WTC11 (cell line): ENCODE results near the gene PROZ. TPM values are rescaled to one million over a fixed set of nuclear protein-coding genes. Genes with fewer than 3 reads are reported as not detected.

ENCODE experiments used
- ATAC-seq: fragments of 200-7000 bp; cut with Tn5 transposase; 2 replicates; pipeline ENCODE4 v1.10.0; 2021; ENCODE audit warnings: mild to moderate bottlenecking, moderate library complexity
- CTCF ChIA-PET: fragments of 300-600 bp; sonication (Branson Sonifier 250); formaldehyde crosslinking; loops from one replicate; lab custom pipeline; 2021; ENCODE audit warnings: antibody characterized with exemption; lab: Charles Lee
- POLR2A ChIA-PET: fragments of 350-600 bp; sonication (Branson Sonifier 250); formaldehyde crosslinking; loops from one replicate; lab custom pipeline; 2021; ENCODE audit warnings: antibody characterized with exemption; lab: Charles Lee
- DNase-seq: peaks from one replicate; pipeline ENCODE4 v3.0.0; 2021; ENCODE audit warnings: low spot score
- H3K27ac Mint-ChIP-seq: 2 replicates; pipeline ENCODE4 v1.8.0; 2021; ENCODE audit warnings: mixed read lengths
- H3K27me3 Mint-ChIP-seq: 2 replicates; pipeline ENCODE4 v1.8.0; 2021; ENCODE audit warnings: low read depth, mild to moderate bottlenecking, moderate library complexity, mixed read lengths
- H3K36me3 Mint-ChIP-seq: 2 replicates; pipeline ENCODE4 v1.8.0; 2021; ENCODE audit warnings: mixed read lengths
- H3K4me1 Mint-ChIP-seq: 2 replicates; pipeline ENCODE4 v1.8.0; 2022; ENCODE audit warnings: mixed read lengths
- H3K4me3 Mint-ChIP-seq: 2 replicates; pipeline ENCODE4 v1.8.0; 2021; ENCODE audit warnings: mild to moderate bottlenecking, moderate library complexity, mixed read lengths
- H3K9me3 Mint-ChIP-seq: 2 replicates; pipeline ENCODE4 v1.8.0; 2021; ENCODE audit warnings: mixed read lengths
- AFF4 ChIP-seq: sonication (generic); formaldehyde crosslinking; IDR thresholded peaks from 2 replicates; pipeline ENCODE4 v1.8.1; 2023; ENCODE audit warnings: mild to moderate bottlenecking, missing genetic modification reagents, borderline replicate concordance
- ATF1 ChIP-seq: sonication (generic); formaldehyde crosslinking; IDR thresholded peaks from 2 replicates; pipeline ENCODE4 v1.8.1; 2023; ENCODE audit warnings: mild to moderate bottlenecking, moderate library complexity, missing genetic modification reagents
- CBFB ChIP-seq: sonication (generic); formaldehyde crosslinking; IDR thresholded peaks from 2 replicates; pipeline ENCODE4 v1.8.1; 2022; ENCODE audit warnings: mild to moderate bottlenecking, low read depth, missing genetic modification reagents
- CREB1 ChIP-seq: sonication (generic); formaldehyde crosslinking; IDR thresholded peaks from 2 replicates; pipeline ENCODE4 v1.8.0; 2023; ENCODE audit warnings: mild to moderate bottlenecking, missing genetic modification reagents
- CREM ChIP-seq: sonication (generic); formaldehyde crosslinking; IDR thresholded peaks from 2 replicates; pipeline ENCODE4 v1.8.1; 2022; ENCODE audit warnings: mild to moderate bottlenecking, missing genetic modification reagents, moderate library complexity
- ESRRA ChIP-seq: sonication (generic); formaldehyde crosslinking; IDR thresholded peaks from 2 replicates; pipeline ENCODE4 v1.8.1; 2022; ENCODE audit warnings: mild to moderate bottlenecking, missing genetic modification reagents, borderline replicate concordance
- GTF2I ChIP-seq: fragments of 250-450 bp; sonication (Bioruptor Pico); conservative IDR thresholded peaks from 2 replicates; pipeline ENCODE4 v1.4.0; 2021; ENCODE audit warnings: mild to moderate bottlenecking
- JAZF1 ChIP-seq: fragments of 250-450 bp; sonication (Bioruptor Pico); IDR thresholded peaks from 2 replicates; pipeline ENCODE4 v1.9.0; 2021; ENCODE audit warnings: moderate library complexity, mild to moderate bottlenecking, inconsistent platforms
- MLX ChIP-seq: sonication (generic); formaldehyde crosslinking; IDR thresholded peaks from 2 replicates; pipeline ENCODE4 v1.8.1; 2023; ENCODE audit warnings: mild to moderate bottlenecking, missing genetic modification reagents, moderate library complexity
- MXD4 ChIP-seq: fragments of 250-450 bp; sonication (Bioruptor Pico); IDR thresholded peaks from 2 replicates; pipeline ENCODE4 v1.8.0; 2021; ENCODE audit warnings: mild to moderate bottlenecking, moderate library complexity, borderline replicate concordance
- OVOL2 ChIP-seq: fragments of 250-450 bp; sonication (Bioruptor Pico); IDR thresholded peaks from 2 replicates; pipeline ENCODE4 v1.9.0; 2021; ENCODE audit warnings: mild to moderate bottlenecking, borderline replicate concordance
- RELA ChIP-seq: sonication (generic); formaldehyde crosslinking; IDR thresholded peaks from 2 replicates; pipeline ENCODE4 v1.8.1; 2022; ENCODE audit warnings: missing genetic modification reagents, mild to moderate bottlenecking, borderline replicate concordance
- TEAD1 ChIP-seq: sonication (generic); formaldehyde crosslinking; IDR thresholded peaks from 2 replicates; pipeline ENCODE4 v1.8.0; 2022; ENCODE audit warnings: mild to moderate bottlenecking, missing genetic modification reagents
- USF2 ChIP-seq: sonication (generic); formaldehyde crosslinking; IDR thresholded peaks from 2 replicates; pipeline ENCODE4 v1.8.1; 2023; ENCODE audit warnings: mild to moderate bottlenecking, missing genetic modification reagents, moderate library complexity
- ZNF121 ChIP-seq: sonication (generic); formaldehyde crosslinking; IDR thresholded peaks from 2 replicates; pipeline ENCODE4 v1.8.0; 2023; ENCODE audit warnings: missing genetic modification reagents
- ZNF232 ChIP-seq: sonication (generic); formaldehyde crosslinking; IDR thresholded peaks from 2 replicates; pipeline ENCODE4 v1.8.0; 2022; ENCODE audit warnings: mild to moderate bottlenecking, missing genetic modification reagents
- ZNF396 ChIP-seq: fragments of 250-450 bp; sonication (Bioruptor Pico); IDR thresholded peaks from 2 replicates; pipeline ENCODE4 v1.8.0; 2021; ENCODE audit warnings: mild to moderate bottlenecking, moderate library complexity, borderline replicate concordance
- ZNF512 ChIP-seq: sonication (generic); formaldehyde crosslinking; IDR thresholded peaks from 2 replicates; pipeline ENCODE4 v1.8.1; 2022; ENCODE audit warnings: missing genetic modification reagents, borderline replicate concordance
- total RNA-seq: library from RNA; stranded (reverse); gene quantifications from 3 replicates; pipeline ENCODE4 v1.2.3, GENCODE V29; 2021

PROZ gene
- total RNA-seq, 1 experiment from 2014 or later, result not detected

- Mint-ChIP-seq H3K27ac (0 out of 2 replicates have a peak overlapping the region, but pooled peaks have one; percentile 13), H3K4me1 (no peaks in the 10 kb centered on the region), H3K36me3 (peaks cover 67% of the 10 kb centered on the region), H3K4me3 (no peak overlapping the region), H3K27me3 (no peaks in the 10 kb centered on the region), H3K9me3 (no peaks in the 10 kb centered on the region)
- no peak for DNase-seq
- ChIA-PET CTCF (interaction anchor here (1.0 kb wide), 1 partner anchor 166 kb away, joined by 3 read pairs; no protein-coding TSS in a partner anchor), POLR2A (no interaction called here)
- no peak for TF ChIP-seq ESRRA (CRISPR knock-in tag)
- no peak for TF ChIP-seq CREB1 (CRISPR knock-in tag)
- TF ChIP-seq MXD4, result no peak
- no peak for TF ChIP-seq ZNF512 (CRISPR knock-in tag)
- no peak for TF ChIP-seq RELA (CRISPR knock-in tag)
- TF ChIP-seq ZNF232, result no peak
- no peak for TF ChIP-seq AFF4 (CRISPR knock-in tag)
- TF ChIP-seq MLX (CRISPR knock-in tag), result no peak
- TF ChIP-seq JAZF1, result no peak
- TF ChIP-seq GTF2I, result no peak
- no peak for TF ChIP-seq USF2 (CRISPR knock-in tag)
- no peak for TF ChIP-seq OVOL2 (CRISPR knock-in tag)
- ATAC-seq, result no peak
Measured at GRCh38 chr13:113187883-113188665, 29.6 kb downstream of the PROZ start.

GRCh38 chr13:113190181-113190580 lies 31.7 kb downstream of the PROZ start:
- Mint-ChIP-seq H3K36me3 (peaks cover 65% of the 10 kb centered on the region), H3K9me3 (no peaks in the 10 kb centered on the region), H3K4me3 (no peak overlapping the region), H3K4me1 (no peaks in the 10 kb centered on the region), H3K27ac (no peak overlapping the region), H3K27me3 (no peaks in the 10 kb centered on the region)
- ATAC-seq (no peak), DNase-seq (no peak)
- no peak for TF ChIP-seq ESRRA (CRISPR knock-in tag)
- TF ChIP-seq ZNF396, result no peak
- TF ChIP-seq CBFB, result no peak
- TF ChIP-seq ATF1 (CRISPR knock-in tag), result no peak
- TF ChIP-seq ZNF121 (CRISPR knock-in tag), result no peak
- TF ChIP-seq CREM, result no peak
- no peak for TF ChIP-seq TEAD1 (CRISPR knock-in tag)
- no peak for TF ChIP-seq AFF4 (CRISPR knock-in tag)
- ChIA-PET CTCF (no interaction called here), POLR2A (no interaction called here)
